Activated naive CD4-positive, alpha-beta T cell treated with anti-CD3 and anti-CD28 coated beads for 36 hours (primary cell): ENCODE data around the gene EFNA2. TPM values are rescaled to one million over a fixed set of nuclear protein-coding genes. Genes with fewer than 3 reads are reported as not detected.

ENCODE experiments used
- CTCF ChIA-PET: fragments of 350-600 bp; sonication (Branson Sonifier 250); formaldehyde crosslinking; loops from one replicate; lab custom pipeline; 2021; ENCODE audit warnings: antibody characterized with exemption; lab: Charles Lee
- DNase-seq: peaks from one replicate; pipeline ENCODE4 v3.0.0-alpha.2; 2020
- H3K27ac Mint-ChIP-seq: one replicate; pipeline ENCODE4 v1.8.0; 2021; ENCODE audit warnings: mild to moderate bottlenecking, mixed read lengths
- H3K27me3 Mint-ChIP-seq: one replicate; pipeline ENCODE4 v1.8.0; 2021; ENCODE audit warnings: low read depth, mixed read lengths
- H3K36me3 Mint-ChIP-seq: one replicate; pipeline ENCODE4 v1.8.0; 2021; ENCODE audit warnings: low read depth, mixed read lengths
- H3K4me1 Mint-ChIP-seq: one replicate; pipeline ENCODE4 v1.8.0; 2021; ENCODE audit warnings: low read depth, mixed read lengths
- H3K4me3 Mint-ChIP-seq: one replicate; pipeline ENCODE4 v1.8.0; 2021; ENCODE audit warnings: mild to moderate bottlenecking, moderate library complexity, mixed read lengths
- H3K9me3 Mint-ChIP-seq: one replicate; pipeline ENCODE4 v1.8.0; 2021; ENCODE audit warnings: mixed read lengths
- intact Hi-C: fragments of 100-400 bp; cut with micrococcal nuclease; formaldehyde crosslinking; loops from one replicate; pipeline ENCODE4 v1.15.1; 2023
- total RNA-seq, 2 experiments: library from RNA; stranded (reverse); gene quantifications; one replicate each; pipeline ENCODE4 v1.2.3, GENCODE V29; 2021

The EFNA2 gene
- total RNA-seq: not detected

DNA sequence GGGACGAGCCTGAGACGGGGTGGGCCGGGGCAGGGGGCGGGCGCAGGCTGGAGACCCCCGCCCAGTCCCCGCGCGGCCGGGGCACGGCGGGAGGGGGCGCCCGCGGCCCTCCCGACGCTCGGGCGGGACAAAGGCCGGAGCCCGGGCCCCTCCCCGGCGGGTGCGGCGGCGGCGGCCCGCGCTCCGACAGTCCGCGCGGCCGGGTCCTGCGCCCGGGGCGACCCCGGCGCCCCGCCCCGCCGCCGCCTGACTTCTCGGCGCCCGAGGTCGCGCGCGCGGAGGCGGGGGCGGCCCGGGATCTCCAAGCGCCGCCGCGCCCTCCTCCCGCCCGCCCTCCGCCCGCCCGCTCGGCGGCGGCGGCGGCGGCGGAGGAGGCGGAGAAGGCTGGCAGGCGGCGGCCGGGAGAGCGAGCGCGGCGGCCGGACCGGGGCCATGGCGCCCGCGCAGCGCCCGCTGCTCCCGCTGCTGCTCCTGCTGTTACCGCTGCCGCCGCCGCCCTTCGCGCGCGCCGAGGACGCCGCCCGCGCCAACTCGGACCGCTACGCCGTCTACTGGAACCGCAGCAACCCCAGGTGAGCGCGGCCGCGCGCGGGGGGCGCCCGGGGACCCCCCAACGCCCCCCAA lies at the start of gene EFNA2:
Gene EFNA2 (plus strand): TSS at position 137 of the 624 bp plus-strand sequence. CDS start 296 bp downstream, at position 433.
- Mint-ChIP-seq H3K36me3 (no peaks in the 10 kb centered on the region), H3K4me1 (peaks cover 4% of the 10 kb centered on the region), H3K9me3 (no peaks in the 10 kb centered on the region), H3K27me3 (peaks cover 28% of the 10 kb centered on the region), H3K27ac (no peak within 1 kb of the TSS), H3K4me3 (peak within 1 kb of the TSS; percentile 38)
- DNase-seq: no peak
- intact Hi-C loops: no loop called here
- CTCF ChIA-PET: no interaction called here

DNA sequence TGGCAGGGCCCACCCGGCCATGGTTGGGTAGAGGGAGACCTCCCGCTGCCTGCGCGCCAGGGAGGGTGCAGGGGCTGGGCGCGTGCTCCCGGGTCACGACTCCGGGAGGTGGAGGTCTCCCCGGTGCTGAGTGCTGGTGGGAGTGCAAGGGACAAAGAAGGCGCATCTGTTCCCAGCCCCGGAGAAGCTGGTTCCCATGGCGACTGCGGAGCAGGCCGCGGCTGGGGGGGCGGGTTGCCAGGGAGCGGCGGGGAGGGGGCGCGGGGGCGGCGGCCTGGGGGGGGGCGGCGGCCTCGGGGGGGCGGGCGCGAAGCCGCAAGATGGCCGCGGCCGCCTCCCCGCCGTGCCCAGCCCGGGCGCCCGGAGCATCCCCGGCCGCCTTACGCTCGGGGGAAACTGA lies 49.1 kb upstream of the EFNA2 start:
- H3K9me3 Mint-ChIP-seq: no peaks in the 10 kb centered on the region
- H3K4me1 Mint-ChIP-seq: peaks cover 19% of the 10 kb centered on the region
- peaks cover 10% of the 10 kb centered on the region for H3K27me3 Mint-ChIP-seq
- H3K27ac Mint-ChIP-seq: no peak overlapping the region
- peak overlapping the region; percentile 24 for H3K4me3 Mint-ChIP-seq
- H3K36me3 Mint-ChIP-seq: no peaks in the 10 kb centered on the region
- intact Hi-C loops: no loop called here
- CTCF ChIA-PET: no interaction called here
- no peak for DNase-seq

DNA sequence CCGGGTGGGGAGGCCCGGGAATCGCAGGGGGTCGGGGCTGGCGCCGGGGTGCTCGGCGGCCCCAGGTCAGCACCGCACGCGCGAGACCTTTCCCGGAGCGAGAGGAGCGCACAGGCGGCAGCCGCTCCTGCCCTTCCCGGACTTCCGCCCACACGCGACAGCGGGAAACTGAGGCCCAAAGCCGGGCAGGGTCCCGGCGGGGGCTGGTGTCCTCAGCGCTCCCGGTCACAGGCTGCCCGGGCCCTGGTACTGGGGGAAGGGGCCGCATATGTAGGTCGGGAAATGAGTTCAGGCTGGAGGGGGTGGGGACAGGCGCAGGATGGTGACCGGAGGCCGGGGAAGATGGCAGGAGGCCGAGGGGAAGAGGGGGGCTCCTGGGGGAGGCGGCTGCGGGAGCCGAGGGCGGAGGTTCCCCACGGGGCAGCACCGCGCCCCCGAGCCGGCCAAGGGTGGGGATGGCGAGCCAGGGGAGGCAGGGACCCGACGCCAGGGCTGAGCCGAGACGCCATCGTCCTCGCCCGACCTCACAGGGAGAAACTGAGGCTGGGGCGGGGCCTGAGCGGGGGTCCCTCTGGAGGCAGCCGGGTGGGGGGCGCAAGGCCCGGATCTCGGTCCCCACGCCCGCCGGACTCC lies 48.5 kb upstream of the EFNA2 start:
- peaks cover 10% of the 10 kb centered on the region for H3K27me3 Mint-ChIP-seq
- H3K27ac Mint-ChIP-seq: no peak overlapping the region
- peak overlapping the region; percentile 44 for H3K4me3 Mint-ChIP-seq
- no peaks in the 10 kb centered on the region for H3K36me3 Mint-ChIP-seq
- CTCF ChIA-PET: no interaction called here
- intact Hi-C loops: no loop called here
- no peak for DNase-seq
- H3K4me1 Mint-ChIP-seq: peaks cover 20% of the 10 kb centered on the region
- H3K9me3 Mint-ChIP-seq: no peaks in the 10 kb centered on the region

DNA sequence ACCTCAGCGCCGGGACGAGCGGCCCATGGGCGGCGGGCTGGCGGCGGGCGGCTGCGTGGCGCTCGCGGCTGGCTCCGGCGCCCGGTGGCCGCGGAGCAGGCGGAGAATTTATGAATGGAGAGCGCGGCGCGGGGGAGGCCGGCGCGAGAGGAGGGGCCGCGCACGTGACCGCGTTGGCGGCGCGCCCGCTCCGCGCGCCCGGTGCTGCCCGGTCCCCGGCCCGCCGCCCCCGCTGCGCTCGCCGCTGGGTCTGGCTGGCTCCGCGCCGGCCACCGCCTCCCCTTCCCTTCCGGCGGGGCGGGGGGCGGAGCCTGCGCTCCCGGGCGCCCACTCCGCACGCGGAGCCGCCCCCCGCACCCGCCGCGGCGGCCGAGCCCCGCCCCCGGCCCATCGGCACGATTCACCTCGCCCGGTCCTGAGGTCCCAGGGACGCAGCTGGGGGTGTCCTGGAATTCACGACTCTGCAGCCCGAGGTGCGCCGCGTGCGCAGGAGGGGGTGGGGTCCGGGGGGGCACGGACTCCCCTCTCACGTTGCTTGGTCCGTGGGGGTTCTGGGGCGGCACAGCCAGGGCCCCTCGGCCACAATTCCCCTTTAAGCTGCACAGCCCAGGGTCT lies 47.8 kb upstream of the EFNA2 start, which contains the start of gene CBARP:
Gene CBARP (minus strand): TSS at position 252 of the 615 bp plus-strand sequence. CDS start 1,905 bp downstream, outside the sequence.
- CTCF ChIA-PET: interaction anchor here (0.6 to 1.1 kb wide), 3 partner anchors 23 to 46 kb away, joined by 3 read pairs; no protein-coding TSS in a partner anchor
- peaks cover 28% of the 10 kb centered on the region for H3K4me1 Mint-ChIP-seq
- H3K4me3 Mint-ChIP-seq: peak within 1 kb of the TSS; percentile 68
- H3K36me3 Mint-ChIP-seq: no peaks in the 10 kb centered on the region
- peaks cover 10% of the 10 kb centered on the region for H3K27me3 Mint-ChIP-seq
- no peak within 1 kb of the TSS for H3K27ac Mint-ChIP-seq
- H3K9me3 Mint-ChIP-seq: no peaks in the 10 kb centered on the region
- intact Hi-C loops: no loop called here
- DNase-seq: no peak

DNA sequence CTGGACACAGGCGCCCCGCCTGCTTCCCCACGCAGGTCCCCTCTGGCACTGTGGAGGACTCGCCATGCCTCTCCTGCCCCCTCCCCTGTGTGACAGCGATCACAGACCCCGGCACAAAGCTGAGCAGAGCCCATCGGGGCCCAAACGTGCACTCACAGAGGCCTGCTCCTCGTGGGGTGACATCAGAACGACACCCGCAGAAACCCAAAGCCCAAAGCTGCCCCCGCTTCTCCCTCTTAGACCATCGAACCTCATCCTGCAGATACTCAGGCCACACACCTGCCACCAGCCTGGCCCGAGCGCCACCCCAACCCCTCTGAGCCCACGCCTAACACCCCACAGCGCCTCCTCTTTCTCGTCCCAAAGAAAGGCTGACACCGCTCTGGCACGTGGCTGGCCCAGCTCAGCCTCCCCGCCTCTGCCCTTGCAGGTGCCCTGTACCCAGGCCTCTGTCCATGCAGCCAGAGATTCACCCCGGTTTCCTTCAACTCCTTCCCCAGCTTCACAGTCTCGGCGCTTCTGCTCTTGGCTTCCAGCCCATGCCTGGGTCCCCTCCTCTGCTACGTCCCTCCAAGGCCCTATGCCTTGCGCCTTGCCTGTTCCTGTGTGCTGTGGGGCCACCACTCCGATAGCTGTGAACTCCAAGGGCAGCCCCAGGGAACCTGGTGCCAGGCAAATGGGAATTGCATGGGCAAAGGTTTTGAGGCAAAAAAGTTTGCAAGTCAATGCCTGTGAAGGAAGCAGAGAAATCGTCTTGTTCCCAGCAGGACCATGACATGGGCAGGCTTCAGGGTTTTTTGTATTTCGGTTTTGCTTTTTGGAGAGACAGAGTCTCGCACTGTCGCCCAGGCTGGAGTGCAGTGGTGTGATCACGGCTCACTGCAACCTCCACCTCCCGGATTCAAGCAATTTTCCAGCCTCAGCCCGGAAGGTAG lies 47.0 kb upstream of the EFNA2 start:
- CTCF ChIA-PET: interaction anchor here (0.7 to 1.3 kb wide), 3 partner anchors 22 to 126 kb away, joined by 3 read pairs; no protein-coding TSS in a partner anchor

DNA sequence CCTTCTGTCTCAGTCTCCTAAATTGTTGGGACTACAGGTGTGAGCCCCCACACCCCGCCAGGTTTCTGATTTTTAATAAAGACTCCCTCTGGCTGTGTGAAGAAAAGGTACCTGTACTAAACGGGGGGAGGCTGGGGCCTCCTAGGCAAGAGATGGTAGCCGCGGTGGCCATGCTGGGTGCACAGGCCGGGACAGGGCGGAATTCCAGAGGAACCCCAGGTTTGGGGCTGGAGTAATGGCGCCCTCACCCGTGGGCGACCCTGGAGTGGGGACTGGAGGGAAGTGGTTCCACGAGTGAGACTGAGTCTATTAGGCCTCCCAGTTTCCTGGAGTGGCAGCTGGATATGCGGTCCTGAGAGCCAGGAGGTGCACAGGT lies 46.3 kb upstream of the EFNA2 start:
- intact Hi-C loops: no loop called here
- Mint-ChIP-seq H3K4me3 (peak overlapping the region; percentile 24), H3K27me3 (peaks cover 10% of the 10 kb centered on the region), H3K9me3 (no peaks in the 10 kb centered on the region), H3K4me1 (peaks cover 39% of the 10 kb centered on the region), H3K27ac (no peak overlapping the region), H3K36me3 (no peaks in the 10 kb centered on the region)
- DNase-seq: no peak
- CTCF ChIA-PET: interaction anchor here (1.3 kb wide), 1 partner anchor 126 kb away, joined by 3 read pairs; no protein-coding TSS in a partner anchor

More for the DNA sequence above, 47.0 kb upstream of the EFNA2 start:
- DNase-seq: no peak
- H3K9me3 Mint-ChIP-seq: no peaks in the 10 kb centered on the region
- H3K4me1 Mint-ChIP-seq: peaks cover 35% of the 10 kb centered on the region
- H3K27ac Mint-ChIP-seq: no peak overlapping the region
- H3K4me3 Mint-ChIP-seq: peak overlapping the region; percentile 68
- H3K27me3 Mint-ChIP-seq: peaks cover 10% of the 10 kb centered on the region
- no peaks in the 10 kb centered on the region for H3K36me3 Mint-ChIP-seq
- intact Hi-C loops: no loop called here

DNA sequence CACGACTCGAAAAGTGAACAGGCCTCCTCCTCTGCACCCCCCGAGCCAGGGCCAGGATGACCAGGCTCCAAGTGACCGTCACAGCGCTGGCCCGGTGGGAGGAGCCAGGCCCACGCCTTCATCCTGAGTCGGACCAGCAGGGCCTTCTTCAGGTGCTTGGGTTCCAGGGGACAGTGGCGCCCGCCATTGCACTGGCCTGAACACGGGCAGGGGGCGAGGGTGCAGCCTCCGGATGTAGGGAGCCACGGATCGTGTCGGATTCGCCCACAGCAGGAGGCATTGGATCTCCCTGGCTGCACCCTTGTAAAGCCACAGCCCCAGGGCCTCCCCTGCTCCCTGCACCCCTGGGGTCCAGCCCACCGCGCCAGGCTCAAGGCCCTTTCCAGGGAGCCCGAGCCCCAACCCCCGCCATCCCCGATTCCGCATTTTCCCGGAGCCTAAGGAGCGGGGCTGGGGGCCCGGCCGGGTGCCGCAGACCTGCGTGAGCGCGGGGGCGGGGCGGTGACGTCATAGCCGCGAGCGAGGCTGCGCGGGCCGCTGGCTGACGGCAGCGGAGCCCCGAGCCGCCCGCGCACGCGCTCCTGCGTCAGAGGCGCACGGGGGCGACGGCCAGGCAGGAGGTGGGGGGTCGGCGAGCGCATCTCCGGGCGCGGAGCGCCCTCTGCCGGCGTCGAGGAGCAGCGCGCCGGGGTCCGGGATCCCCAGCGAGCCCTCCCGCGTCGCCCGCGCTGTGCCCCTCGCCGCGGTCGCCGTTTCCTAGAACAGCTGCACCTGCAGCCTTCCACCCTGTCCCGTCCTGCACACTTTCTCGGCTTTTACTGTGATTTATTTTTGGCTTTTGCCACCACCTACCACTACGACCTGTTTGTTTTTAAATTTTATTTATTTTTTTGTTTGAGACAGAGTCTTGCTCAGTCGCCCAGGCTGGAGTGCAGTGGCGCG lies 45.6 kb upstream of the EFNA2 start:
- Mint-ChIP-seq H3K4me3 (peak overlapping the region; percentile 24), H3K4me1 (peaks cover 43% of the 10 kb centered on the region), H3K36me3 (peaks cover 2% of the 10 kb centered on the region), H3K27ac (no peak overlapping the region), H3K27me3 (peaks cover 10% of the 10 kb centered on the region), H3K9me3 (no peaks in the 10 kb centered on the region)
- peak; percentile 84 for DNase-seq
- CTCF ChIA-PET: interaction anchor here (1.0 to 7.7 kb wide), 7 partner anchors 24 to 316 kb away, joined by 3 to 233 read pairs (median 4); partner anchors contain the start of genes ARHGAP45 and CIRBP
- intact Hi-C loops: loop anchor here (2.0 kb wide), 3 partner anchors 25 to 319 kb away; partner anchors contain the start of genes RNU6-2 and TMEM259

DNA sequence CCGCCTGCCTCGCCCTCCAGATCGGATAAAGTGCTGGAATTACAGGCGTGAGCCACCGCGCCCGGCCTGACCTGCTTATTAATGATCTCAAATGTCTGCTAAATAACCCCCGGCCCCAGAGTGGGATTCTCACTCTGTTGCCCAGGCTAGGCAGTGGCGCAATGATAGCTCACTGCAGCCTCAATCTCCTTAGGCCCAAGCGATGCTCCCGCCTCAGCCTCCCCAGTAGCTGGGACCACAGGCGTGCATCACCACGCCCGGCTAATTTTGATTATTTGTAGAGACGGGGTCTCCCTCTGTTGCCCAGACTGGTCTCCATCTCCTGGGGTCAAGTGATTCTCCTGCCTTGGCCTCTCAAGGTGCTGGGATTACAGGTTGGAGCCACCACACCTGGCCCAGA lies 44.7 kb upstream of the EFNA2 start:
- DNase-seq: no peak
- H3K36me3 Mint-ChIP-seq: peaks cover 2% of the 10 kb centered on the region
- H3K4me1 Mint-ChIP-seq: peaks cover 43% of the 10 kb centered on the region
- CTCF ChIA-PET: interaction anchor here (1.0 to 7.7 kb wide), 7 partner anchors 23 to 317 kb away, joined by 3 to 233 read pairs (median 4); partner anchors contain the start of genes ARHGAP45 and CIRBP
- H3K27ac Mint-ChIP-seq: no peak overlapping the region
- H3K4me3 Mint-ChIP-seq: peak overlapping the region; percentile 84
- H3K9me3 Mint-ChIP-seq: no peaks in the 10 kb centered on the region
- peaks cover 10% of the 10 kb centered on the region for H3K27me3 Mint-ChIP-seq
- intact Hi-C loops: loop anchor here (2.0 kb wide), 3 partner anchors 26 to 320 kb away; partner anchors contain the start of genes RNU6-2 and TMEM259

DNA sequence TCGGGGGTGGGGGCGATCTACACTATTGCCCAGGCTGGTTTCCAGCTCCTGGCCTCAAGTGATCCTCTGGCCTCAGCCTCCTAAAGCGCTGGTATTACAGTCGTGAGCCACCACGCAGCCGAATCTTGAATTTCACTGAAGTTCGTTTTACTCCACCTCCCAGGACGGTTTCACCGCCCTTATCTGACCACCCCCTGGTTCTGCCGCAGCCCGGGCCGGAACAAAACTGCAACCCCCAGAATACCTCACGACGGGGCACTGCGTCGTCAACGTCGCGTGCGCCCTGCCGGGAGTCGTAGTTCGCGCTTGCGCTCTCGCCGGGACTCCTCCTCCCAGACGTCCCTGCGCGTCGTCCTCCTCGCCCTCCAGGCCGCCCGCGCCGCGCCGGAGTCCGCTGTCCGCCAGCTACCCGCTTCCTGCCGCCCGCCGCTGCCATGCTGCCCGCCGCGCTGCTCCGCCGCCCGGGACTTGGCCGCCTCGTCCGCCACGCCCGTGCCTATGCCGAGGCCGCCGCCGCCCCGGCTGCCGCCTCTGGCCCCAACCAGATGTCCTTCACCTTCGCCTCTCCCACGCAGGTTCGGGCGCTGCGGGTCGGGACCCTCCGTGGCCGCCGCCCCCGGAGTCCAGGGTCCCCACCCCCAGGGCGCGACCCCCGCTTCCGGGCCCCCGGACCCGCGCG lies 44.1 kb upstream of the EFNA2 start, which contains the start of gene ATP5F1D:
Gene ATP5F1D (plus strand): TSS at position 335 of the 679 bp plus-strand sequence. CDS start 100 bp downstream, at position 435.
- peak; percentile 94 for DNase-seq
- peaks cover 43% of the 10 kb centered on the region for H3K4me1 Mint-ChIP-seq
- peaks cover 10% of the 10 kb centered on the region for H3K27me3 Mint-ChIP-seq
- CTCF ChIA-PET: interaction anchor here (1.2 to 7.7 kb wide), 6 partner anchors 23 to 318 kb away, joined by 3 to 233 read pairs (median 4); partner anchors contain the start of gene CIRBP
- H3K4me3 Mint-ChIP-seq: peak within 1 kb of the TSS; percentile 84
- H3K36me3 Mint-ChIP-seq: peaks cover 2% of the 10 kb centered on the region
- intact Hi-C loops: loop anchor here (2.0 kb wide), 3 partner anchors 27 to 321 kb away; partner anchors contain the start of genes RNU6-2 and TMEM259
- peak within 1 kb of the TSS; percentile 86 for H3K27ac Mint-ChIP-seq
- no peaks in the 10 kb centered on the region for H3K9me3 Mint-ChIP-seq
